ENCODE results near the gene ZNF277.

- TF ChIP-seq, protein P1, sequence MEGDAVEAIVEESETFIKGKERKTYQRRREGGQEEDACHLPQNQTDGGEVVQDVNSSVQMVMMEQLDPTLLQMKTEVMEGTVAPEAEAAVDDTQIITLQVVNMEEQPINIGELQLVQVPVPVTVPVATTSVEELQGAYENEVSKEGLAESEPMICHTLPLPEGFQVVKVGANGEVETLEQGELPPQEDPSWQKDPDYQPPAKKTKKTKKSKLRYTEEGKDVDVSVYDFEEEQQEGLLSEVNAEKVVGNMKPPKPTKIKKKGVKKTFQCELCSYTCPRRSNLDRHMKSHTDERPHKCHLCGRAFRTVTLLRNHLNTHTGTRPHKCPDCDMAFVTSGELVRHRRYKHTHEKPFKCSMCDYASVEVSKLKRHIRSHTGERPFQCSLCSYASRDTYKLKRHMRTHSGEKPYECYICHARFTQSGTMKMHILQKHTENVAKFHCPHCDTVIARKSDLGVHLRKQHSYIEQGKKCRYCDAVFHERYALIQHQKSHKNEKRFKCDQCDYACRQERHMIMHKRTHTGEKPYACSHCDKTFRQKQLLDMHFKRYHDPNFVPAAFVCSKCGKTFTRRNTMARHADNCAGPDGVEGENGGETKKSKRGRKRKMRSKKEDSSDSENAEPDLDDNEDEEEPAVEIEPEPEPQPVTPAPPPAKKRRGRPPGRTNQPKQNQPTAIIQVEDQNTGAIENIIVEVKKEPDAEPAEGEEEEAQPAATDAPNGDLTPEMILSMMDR (conservative IDR thresholded peaks at IDR 0.05) = no peak
- no peak for TF ChIP-seq EZH2 (IDR thresholded peaks at IDR 0.05; ENCODE audit: low read depth)
Observed at GRCh38 chr7:112203365-112203739, 3.1 kb upstream of the ZNF277 start.
